SU-DHL-6 (cell line): ENCODE data around the gene SPEF2.
"Not testable (repeated sequence)": the region's sequence is repeated elsewhere in the genome, so short reads cannot be mapped to it uniquely, and the experiment has no call there.

Source experiments
- H2AFZ ChIP-seq: fragments of 200-600 bp; sonication (generic); 2 replicates; pipeline ENCODE4 v1.6.1; 2014; ENCODE audit warnings: low read depth, mild to moderate bottlenecking, moderate library complexity, mixed read lengths, antibody characterized with exemption, low read length; ENCODE audit not compliant: severe bottlenecking
- H3F3A ChIP-seq: fragments of 200-600 bp; shearing (Covaris generic); 2 replicates; pipeline ENCODE4 v1.6.0; 2016; ENCODE audit warnings: antibody characterized with exemption, mild to moderate bottlenecking; ENCODE audit not compliant: insufficient read depth
- H3K27ac ChIP-seq: fragments of 200-600 bp; sonication (generic); 2 replicates; pipeline ENCODE4 v1.5.1; 2016; ENCODE audit warnings: low read depth, mild to moderate bottlenecking, low read length, moderate library complexity, mixed read lengths
- H3K27me3 ChIP-seq: fragments of 200-600 bp; sonication (generic), shearing (Covaris generic); 2 replicates; pipeline ENCODE4 v1.6.0; 2014; ENCODE audit warnings: mild to moderate bottlenecking, low read length
- H3K36me3 ChIP-seq: fragments of 200-600 bp; sonication (generic); 2 replicates; pipeline ENCODE4 v1.6.1; 2014; ENCODE audit warnings: mild to moderate bottlenecking, low read length, mixed read lengths
- H3K4me2 ChIP-seq: fragments of 300-600, 200-600 bp; shearing (Covaris generic), sonication (generic); 2 replicates; pipeline ENCODE4 v1.6.0; 2014; ENCODE audit warnings: low read length, low read depth, mild to moderate bottlenecking; ENCODE audit not compliant: poor library complexity, severe bottlenecking
- H3K4me3 ChIP-seq: fragments of 200-600 bp; sonication (generic); 2 replicates; pipeline ENCODE4 v1.5.1; 2014; ENCODE audit warnings: antibody characterized with exemption, low read length, mild to moderate bottlenecking, mixed read lengths; ENCODE audit not compliant: insufficient read depth, poor library complexity, severe bottlenecking
- H3K79me2 ChIP-seq: fragments of 200-600 bp; sonication (generic); 2 replicates; pipeline ENCODE4 v1.6.1; 2014; ENCODE audit warnings: mild to moderate bottlenecking, low read length, moderate library complexity; ENCODE audit not compliant: insufficient read depth
- H3K9ac ChIP-seq: fragments of 200-600 bp; sonication (generic); 2 replicates; pipeline ENCODE4 v1.7.0; 2014; ENCODE audit warnings: mild to moderate bottlenecking, low read length
- H3K9me2 ChIP-seq: fragments of 200-600 bp; sonication (generic); replicated peaks from 2 replicates; pipeline ENCODE4 v1.6.1; 2014; ENCODE audit warnings: low read length; ENCODE audit not compliant: insufficient read depth
- H3K9me3 ChIP-seq: fragments of 200-600 bp; sonication (generic); 2 replicates; pipeline ENCODE4 v1.6.1; 2014; ENCODE audit warnings: low read length, mixed read lengths; ENCODE audit not compliant: insufficient read depth
- H4K20me1 ChIP-seq: fragments of 200-600 bp; sonication (generic); 2 replicates; pipeline ENCODE4 v1.6.1; 2014; ENCODE audit warnings: low read depth, mild to moderate bottlenecking, antibody characterized with exemption, low read length, moderate library complexity, mixed read lengths
- CTCF ChIP-seq: fragments of 200-600 bp; sonication (generic); IDR thresholded peaks from one replicate; pipeline ENCODE4 v1.5.1; 2017; ENCODE audit warnings: antibody characterized with exemption, mild to moderate bottlenecking, low read length, moderate library complexity; ENCODE audit not compliant: insufficient read depth, poor library complexity, severe bottlenecking
- EZH2phosphoT487 ChIP-seq: fragments of 200-600 bp; sonication (generic), shearing (Covaris generic); conservative IDR thresholded peaks from 2 replicates; pipeline ENCODE4 v1.6.1; 2018; ENCODE audit warnings: mild to moderate bottlenecking, antibody characterized with exemption, low read length, moderate library complexity, mixed read lengths

SPEF2 gene

GRCh38 chr5:35853631-35854030 lies 236.0 kb downstream of the SPEF2 start:
- TF ChIP-seq CTCF (no peak), EZH2phosphoT487 (no peak)
- Histone ChIP-seq H3K4me3 (no peak overlapping the region), H4K20me1 (no peaks in the 10 kb centered on the region), H2AFZ (no peak overlapping the region), H3K9me2 (no peaks in the 10 kb centered on the region), H3K27ac (no peak overlapping the region), H3K27me3 (no peaks in the 10 kb centered on the region), H3K79me2 (no peaks in the 10 kb centered on the region), H3F3A (no peaks in the 10 kb centered on the region), H3K9ac (no peak overlapping the region), H3K4me2 (no peak overlapping the region), H3K9me3 (no peaks in the 10 kb centered on the region), H3K36me3 (no peaks in the 10 kb centered on the region)

GRCh38 chr5:35854248-35854647 lies 236.6 kb downstream of the SPEF2 start:
- Histone ChIP-seq H3K79me2 (no peaks in the 10 kb centered on the region), H3K27me3 (no peaks in the 10 kb centered on the region), H3K4me3 (no peak overlapping the region), H3F3A (no peaks in the 10 kb centered on the region), H3K27ac (no peak overlapping the region), H3K9me2 (no peaks in the 10 kb centered on the region), H3K9ac (no peak overlapping the region), H3K36me3 (no peaks in the 10 kb centered on the region), H4K20me1 (no peaks in the 10 kb centered on the region), H3K9me3 (no peaks in the 10 kb centered on the region), H3K4me2 (no peak overlapping the region), H2AFZ (no peak overlapping the region)
- no peak for TF ChIP-seq EZH2phosphoT487
- TF ChIP-seq CTCF = no peak

GRCh38 chr5:35855187-35855586 lies 237.5 kb downstream of the SPEF2 start:
- Histone ChIP-seq H3K9me3 (no peaks in the 10 kb centered on the region), H3K79me2 (no peaks in the 10 kb centered on the region), H3K27ac (no peak overlapping the region), H3K9ac (no peak overlapping the region), H3K4me3 (no peak overlapping the region), H3K4me2 (no peak overlapping the region), H3F3A (no peaks in the 10 kb centered on the region), H3K9me2 (no peaks in the 10 kb centered on the region), H3K27me3 (no peaks in the 10 kb centered on the region), H4K20me1 (no peaks in the 10 kb centered on the region), H3K36me3 (no peaks in the 10 kb centered on the region), H2AFZ (no peak overlapping the region)
- no peak for TF ChIP-seq CTCF
- no peak for TF ChIP-seq EZH2phosphoT487

- not testable (repeated sequence) for H3K9ac ChIP-seq, H3K9me2 ChIP-seq, H3K27me3 ChIP-seq, H3K9me3 ChIP-seq, H4K20me1 ChIP-seq, H3K4me3 ChIP-seq, H3K79me2 ChIP-seq, H3F3A ChIP-seq, H3K36me3 ChIP-seq, H3K27ac ChIP-seq, H2AFZ ChIP-seq, H3K4me2 ChIP-seq
Measured at GRCh38 chr5:35856186-35856764, 238.6 kb downstream of the SPEF2 start.
